NCI-H2107 (cell line): ENCODE results near the gene CHST8.

ENCODE experiments used
- DNase-seq: peaks from one replicate; lab custom pipeline; 2025; lab: John Stamatoyannopoulos, UW

Gene CHST8

GRCh38 chr19:33737681-33738371 is 116.1 kb downstream of the CHST8 start:
- DNase-seq = no peak

- DNase-seq = no peak
Measured at GRCh38 chr19:33740811-33741396, 119.2 kb downstream of the CHST8 start.

GRCh38 chr19:33745297-33745696 is 123.5 kb downstream of the CHST8 start:
- DNase-seq = no peak

- DNase-seq = no peak
Measured at GRCh38 chr19:33746159-33746558, 124.4 kb downstream of the CHST8 start.

GRCh38 chr19:33747273-33747672 is 125.5 kb downstream of the CHST8 start:
- no peak for DNase-seq

- no peak for DNase-seq
Measured at GRCh38 chr19:33748231-33748630, 126.5 kb downstream of the CHST8 start.

- no peak for DNase-seq
Measured at GRCh38 chr19:33749016-33749415, 127.3 kb downstream of the CHST8 start.

GRCh38 chr19:33749619-33750175 is 127.9 kb downstream of the CHST8 start:
- no peak for DNase-seq

GRCh38 chr19:33750587-33751435 is 129.1 kb downstream of the CHST8 start:
- no peak for DNase-seq

- no peak for DNase-seq
Measured at GRCh38 chr19:33751436-33751770, 129.7 kb downstream of the CHST8 start.

GRCh38 chr19:33752018-33752800 is 130.5 kb downstream of the CHST8 start:
- no peak for DNase-seq

- no peak for DNase-seq
Measured at GRCh38 chr19:33752945-33753344, 131.2 kb downstream of the CHST8 start.

- DNase-seq = no peak
Measured at GRCh38 chr19:33754361-33754760, 132.6 kb downstream of the CHST8 start.

- DNase-seq = no peak
Measured at GRCh38 chr19:33755099-33756035, 133.6 kb downstream of the CHST8 start.

GRCh38 chr19:33756177-33756576 is 134.4 kb downstream of the CHST8 start:
- DNase-seq = no peak

GRCh38 chr19:33758541-33759013 is 136.8 kb downstream of the CHST8 start:
- DNase-seq = no peak

GRCh38 chr19:33759356-33759755 is 137.6 kb downstream of the CHST8 start:
- DNase-seq = no peak

GRCh38 chr19:33763633-33764371 is 142.0 kb downstream of the CHST8 start:
- no peak for DNase-seq

GRCh38 chr19:33766623-33767022 is 144.9 kb downstream of the CHST8 start:
- no peak for DNase-seq

- DNase-seq = no peak
Measured at GRCh38 chr19:33767898-33768413, 146.2 kb downstream of the CHST8 start.
